ENCODE data around the gene CYP2A6. TPM values are rescaled to one million over a fixed set of nuclear protein-coding genes. Genes with fewer than 3 reads are reported as not detected.
"Not testable (repeated sequence)": the region's sequence is repeated elsewhere in the genome, so short reads cannot be mapped to it uniquely, and the experiment has no call there.

The CYP2A6 gene
- total RNA-seq, 1 donor from 2014 or later: not detected

GRCh38 chr19:40822161-40822560, 28.1 kb downstream of the CYP2A6 start:
- no peak for DNase-seq (ENCODE audit: extremely low read depth, low read depth, low spot score)

DNA sequence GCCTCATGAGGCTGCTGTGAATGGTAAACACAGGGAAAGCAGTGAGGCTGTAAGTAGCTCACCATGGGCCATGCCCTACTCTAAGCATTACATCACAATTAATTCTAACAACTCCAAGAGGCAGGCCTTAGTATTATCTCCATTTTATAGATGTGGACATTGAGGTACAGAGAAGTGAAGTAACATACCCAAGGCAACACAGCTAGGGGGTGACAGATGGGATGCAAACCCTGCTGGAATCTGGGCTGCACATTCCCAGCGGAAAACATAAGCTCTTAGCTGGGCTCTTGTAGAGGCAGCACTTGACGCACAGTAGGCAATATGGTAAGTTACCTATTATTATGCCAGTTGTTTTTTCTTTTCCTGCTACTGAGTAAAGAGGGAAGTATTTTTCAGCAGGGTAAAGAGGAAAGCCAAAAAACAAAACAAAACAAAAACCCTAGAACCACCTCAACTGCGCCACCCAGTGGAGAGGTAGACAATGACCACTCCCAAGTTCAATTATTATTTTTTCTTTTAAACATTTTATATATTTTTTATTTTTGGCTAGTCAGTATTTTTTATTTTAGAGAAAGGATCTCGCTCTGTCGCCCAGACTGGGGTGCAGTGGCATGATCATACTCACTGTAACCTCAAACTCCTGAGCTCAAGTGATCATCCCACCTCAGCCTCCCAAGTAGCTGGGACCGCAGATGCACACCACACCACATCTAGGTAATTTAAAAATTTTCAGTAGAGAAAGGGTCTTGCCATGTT, 30.6 kb downstream of the CYP2A6 start:
- not testable (repeated sequence) for DNase-seq (ENCODE audit: extremely low read depth, low read depth, low spot score)

GRCh38 chr19:40818480-40819399, 31.5 kb downstream of the CYP2A6 start:
- DNase-seq (ENCODE audit: extremely low read depth, low read depth, low spot score): not testable (repeated sequence)

GRCh38 chr19:40815223-40815622, 35.0 kb downstream of the CYP2A6 start:
- DNase-seq (ENCODE audit: extremely low read depth, low read depth, low spot score): no peak

- DNase-seq (ENCODE audit: extremely low read depth, low read depth, low spot score): no peak
Measured at GRCh38 chr19:40813182-40813581, 37.1 kb downstream of the CYP2A6 start.

DNA sequence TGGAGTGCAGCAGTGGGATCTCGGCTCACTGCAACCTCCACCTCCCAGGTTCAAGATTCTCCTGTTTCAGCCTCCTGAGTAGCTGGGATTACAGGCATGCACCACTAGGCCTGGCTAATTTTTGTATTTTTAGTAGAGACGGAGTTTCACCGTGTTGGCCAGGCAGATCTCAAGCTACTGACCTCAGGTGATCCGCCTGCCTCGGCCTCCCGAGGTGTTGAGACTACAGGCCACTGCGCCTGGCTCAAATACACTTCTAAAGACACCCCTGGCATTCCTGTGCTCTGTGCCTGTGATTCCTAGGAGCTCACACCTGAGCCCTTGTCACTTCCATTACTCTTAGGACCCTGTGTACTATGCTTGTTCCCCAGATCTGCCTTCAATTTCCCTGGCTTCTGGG, 37.7 kb downstream of the CYP2A6 start:
- DNase-seq (ENCODE audit: extremely low read depth, low read depth, low spot score): not testable (repeated sequence)

GRCh38 chr19:40811478-40812341, 38.5 kb downstream of the CYP2A6 start:
- DNase-seq (ENCODE audit: extremely low read depth, low read depth, low spot score): no peak

DNA sequence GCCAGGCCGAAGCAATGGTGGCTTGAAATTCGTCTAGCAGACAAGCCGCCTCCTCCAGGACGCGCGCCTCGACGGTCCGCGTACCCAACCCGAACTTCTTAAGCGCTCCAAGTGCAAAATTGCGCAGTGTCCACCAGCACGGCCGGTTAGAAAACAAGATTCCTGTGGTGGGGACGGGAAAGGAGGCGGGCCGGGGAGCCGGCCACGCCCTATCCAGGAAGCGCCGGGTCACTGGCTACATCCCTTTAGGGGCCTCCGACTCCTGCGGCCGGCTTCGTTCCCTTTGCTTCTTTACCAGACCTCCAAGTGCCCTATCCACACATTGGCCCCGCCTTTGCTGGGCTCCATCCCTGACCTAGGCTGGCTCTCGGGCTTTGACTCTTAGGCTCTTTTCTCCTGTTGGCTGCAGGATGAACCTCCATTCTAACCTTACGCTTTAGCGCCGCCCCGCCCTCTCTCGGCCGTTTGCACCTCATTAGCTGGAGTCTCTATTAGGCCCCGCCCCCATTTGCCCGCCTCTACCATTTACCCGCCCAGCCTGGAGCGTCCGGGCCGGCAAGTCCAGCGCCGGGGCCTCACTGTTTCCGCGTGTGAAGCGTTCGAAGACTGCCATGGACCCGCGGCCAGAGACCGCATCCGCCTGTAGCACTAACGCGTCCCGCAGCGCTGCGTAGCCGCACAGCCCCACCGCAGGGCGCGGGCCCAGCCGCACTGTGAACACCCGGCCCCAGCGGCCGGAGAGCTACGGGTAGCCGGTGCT, 39.4 kb downstream of the CYP2A6 start:
- not testable (repeated sequence) for DNase-seq (ENCODE audit: extremely low read depth, low read depth, low spot score)

DNA sequence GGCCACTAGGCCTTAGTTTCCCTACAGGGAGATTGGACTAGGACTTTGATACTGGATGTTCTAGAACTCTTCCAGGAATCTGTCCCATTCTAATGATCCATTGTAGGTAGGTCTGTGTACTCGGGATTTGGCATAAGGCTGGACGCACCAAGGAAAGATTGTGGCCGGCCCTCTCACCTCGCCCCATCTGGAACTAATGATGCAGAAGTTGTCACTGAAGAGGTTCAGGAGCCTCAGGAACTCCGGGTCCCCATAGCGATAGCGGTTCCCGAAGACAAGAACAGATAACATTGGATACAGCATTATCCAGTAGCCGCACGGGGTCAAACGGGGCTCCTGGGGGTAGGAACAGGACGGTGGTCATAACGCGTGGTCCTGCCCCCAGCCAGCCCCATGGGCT, 40.1 kb downstream of the CYP2A6 start:
- no peak for DNase-seq (ENCODE audit: extremely low read depth, low read depth, low spot score)

GRCh38 chr19:40809358-40810086, 40.7 kb downstream of the CYP2A6 start:
- no peak for DNase-seq (ENCODE audit: extremely low read depth, low read depth, low spot score)

- DNase-seq (ENCODE audit: extremely low read depth, low read depth, low spot score): no peak
Measured at GRCh38 chr19:40808497-40808896, 41.8 kb downstream of the CYP2A6 start.

DNA sequence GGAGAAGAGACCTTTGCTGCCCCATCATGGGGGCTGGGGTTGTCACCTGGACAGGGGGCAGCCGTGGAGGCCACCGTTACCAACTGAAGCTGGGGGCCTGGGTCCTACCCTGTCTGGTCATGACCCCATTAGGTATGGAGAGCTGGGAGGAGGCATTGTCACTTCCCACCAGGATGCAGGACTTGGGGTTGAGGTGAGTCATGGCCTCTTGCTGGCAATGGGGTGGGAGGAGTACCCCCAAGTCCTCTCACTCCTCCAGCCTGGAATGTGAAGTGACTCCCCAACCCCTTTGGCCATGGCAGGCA, 42.3 kb downstream of the CYP2A6 start:
- no peak for DNase-seq (ENCODE audit: extremely low read depth, low read depth, low spot score)

DNA sequence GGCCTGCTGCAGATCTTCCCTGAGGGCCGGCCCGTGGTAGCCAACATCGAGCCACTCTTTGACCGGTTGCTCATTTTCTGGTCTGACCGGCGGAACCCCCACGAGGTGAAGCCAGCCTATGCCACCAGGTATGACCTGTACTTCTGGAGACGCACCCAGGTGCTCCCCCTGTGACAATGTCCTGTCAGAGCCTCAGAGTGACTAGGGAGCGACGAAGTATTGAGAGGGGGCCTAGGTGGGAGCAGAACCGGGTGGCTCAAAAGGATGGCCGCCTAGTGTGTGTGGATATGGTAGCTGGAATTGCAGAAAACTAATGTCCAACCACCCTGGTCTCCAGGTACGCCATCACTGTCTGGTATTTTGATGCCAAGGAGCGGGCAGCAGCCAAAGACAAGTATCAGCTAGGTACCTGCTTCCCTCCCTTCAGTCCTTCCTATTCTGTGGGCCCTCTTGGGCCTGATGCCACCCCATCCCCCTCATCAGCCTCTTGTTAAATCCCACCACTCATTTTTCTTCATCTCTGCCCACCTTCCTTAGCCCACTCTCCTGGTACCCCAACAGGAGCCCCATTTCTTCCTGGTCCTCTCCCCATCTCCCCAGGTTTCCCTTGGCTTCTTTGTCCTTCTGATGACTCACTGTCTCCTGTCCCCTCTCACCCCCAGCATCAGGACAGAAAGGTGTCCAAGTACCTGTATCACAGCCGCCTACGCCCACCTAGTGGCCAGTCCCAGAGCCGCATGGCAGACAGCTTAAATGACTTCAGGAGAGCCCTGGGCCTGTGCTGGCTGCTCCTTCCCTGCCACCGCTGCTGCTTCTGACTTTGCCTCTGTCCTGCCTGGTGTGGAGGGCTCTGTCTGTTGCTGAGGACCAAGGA, 42.9 kb downstream of the CYP2A6 start:
- no peak for DNase-seq (ENCODE audit: extremely low read depth, low read depth, low spot score)

GRCh38 chr19:40806423-40807146, 43.7 kb downstream of the CYP2A6 start:
- peak; percentile 91 for DNase-seq (ENCODE audit: extremely low read depth, low read depth, low spot score)

DNA sequence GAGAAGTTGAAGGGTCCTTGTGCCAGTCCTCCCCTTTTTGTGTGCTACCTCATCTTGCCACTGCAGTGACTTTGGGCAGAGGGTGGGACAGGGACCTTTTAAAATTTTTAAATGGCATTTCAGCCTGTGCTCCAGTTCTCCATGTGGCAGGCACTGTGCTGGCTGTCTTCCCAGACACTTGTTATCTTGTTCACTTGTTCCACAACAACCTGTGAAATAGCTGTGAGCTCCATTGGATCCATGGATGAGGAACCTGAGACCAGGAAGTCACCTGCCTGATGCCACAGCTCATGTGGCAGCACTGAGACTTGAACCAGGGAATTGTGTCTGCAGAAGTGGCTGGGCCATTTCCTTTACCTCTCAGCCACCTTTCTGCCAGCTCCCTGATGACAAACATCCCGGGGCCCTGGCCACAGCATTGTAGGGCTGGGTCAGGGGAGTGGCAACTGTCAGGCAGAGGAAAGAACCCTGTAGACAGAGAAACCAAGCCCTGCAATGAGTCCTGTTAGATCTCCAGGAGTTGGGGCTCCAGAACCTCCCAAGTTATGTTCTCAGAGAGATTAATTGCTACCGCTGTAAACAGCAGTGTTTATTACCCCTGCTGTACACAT, 44.9 kb downstream of the CYP2A6 start:
- DNase-seq (ENCODE audit: extremely low read depth, low read depth, low spot score): no peak

GRCh38 chr19:40804783-40805242, 45.4 kb downstream of the CYP2A6 start:
- no peak for DNase-seq (ENCODE audit: extremely low read depth, low read depth, low spot score)

Data from glomerular endothelial cell (primary cell).